ENCODE measurements around the gene CCDC154.

GRCh38 chr16:1492923-1493745, 48.8 kb upstream of the CCDC154 start, which contains the start of gene TELO2:
- TF ChIP-seq ZNF274 (IDR thresholded peaks at IDR 0.05; ENCODE audit: low read length) (no peak), ZNF274 (tag by site-specific recombination; IDR thresholded peaks at IDR 0.05; ENCODE audit: borderline replicate concordance) (no peak), ZNF530 (tag by site-specific recombination; IDR thresholded peaks at IDR 0.05; ENCODE audit: low read depth) (no peak), WT1 (tag by site-specific recombination; IDR thresholded peaks at IDR 0.05) (no peak), TSHZ1 (tag by site-specific recombination; IDR thresholded peaks at IDR 0.05; ENCODE audit: borderline replicate concordance) (no peak), EGR2 (tag by site-specific recombination; IDR thresholded peaks at IDR 0.05; ENCODE audit: low read depth) (no peak), ZFP41 (tag by site-specific recombination; IDR thresholded peaks at IDR 0.05; ENCODE audit: borderline replicate concordance) (no peak), ZNF26 (tag by site-specific recombination; IDR thresholded peaks at IDR 0.05) (no peak), PRDM10 (tag by site-specific recombination; IDR thresholded peaks at IDR 0.05) (peak; percentile 59; the same call in 1 of the 2 replicates)
- TF ChIP-seq, protein P1, sequence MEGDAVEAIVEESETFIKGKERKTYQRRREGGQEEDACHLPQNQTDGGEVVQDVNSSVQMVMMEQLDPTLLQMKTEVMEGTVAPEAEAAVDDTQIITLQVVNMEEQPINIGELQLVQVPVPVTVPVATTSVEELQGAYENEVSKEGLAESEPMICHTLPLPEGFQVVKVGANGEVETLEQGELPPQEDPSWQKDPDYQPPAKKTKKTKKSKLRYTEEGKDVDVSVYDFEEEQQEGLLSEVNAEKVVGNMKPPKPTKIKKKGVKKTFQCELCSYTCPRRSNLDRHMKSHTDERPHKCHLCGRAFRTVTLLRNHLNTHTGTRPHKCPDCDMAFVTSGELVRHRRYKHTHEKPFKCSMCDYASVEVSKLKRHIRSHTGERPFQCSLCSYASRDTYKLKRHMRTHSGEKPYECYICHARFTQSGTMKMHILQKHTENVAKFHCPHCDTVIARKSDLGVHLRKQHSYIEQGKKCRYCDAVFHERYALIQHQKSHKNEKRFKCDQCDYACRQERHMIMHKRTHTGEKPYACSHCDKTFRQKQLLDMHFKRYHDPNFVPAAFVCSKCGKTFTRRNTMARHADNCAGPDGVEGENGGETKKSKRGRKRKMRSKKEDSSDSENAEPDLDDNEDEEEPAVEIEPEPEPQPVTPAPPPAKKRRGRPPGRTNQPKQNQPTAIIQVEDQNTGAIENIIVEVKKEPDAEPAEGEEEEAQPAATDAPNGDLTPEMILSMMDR (tag by site-specific recombination; IDR thresholded peaks at IDR 0.05): no peak
- TF ChIP-seq, protein P2, sequence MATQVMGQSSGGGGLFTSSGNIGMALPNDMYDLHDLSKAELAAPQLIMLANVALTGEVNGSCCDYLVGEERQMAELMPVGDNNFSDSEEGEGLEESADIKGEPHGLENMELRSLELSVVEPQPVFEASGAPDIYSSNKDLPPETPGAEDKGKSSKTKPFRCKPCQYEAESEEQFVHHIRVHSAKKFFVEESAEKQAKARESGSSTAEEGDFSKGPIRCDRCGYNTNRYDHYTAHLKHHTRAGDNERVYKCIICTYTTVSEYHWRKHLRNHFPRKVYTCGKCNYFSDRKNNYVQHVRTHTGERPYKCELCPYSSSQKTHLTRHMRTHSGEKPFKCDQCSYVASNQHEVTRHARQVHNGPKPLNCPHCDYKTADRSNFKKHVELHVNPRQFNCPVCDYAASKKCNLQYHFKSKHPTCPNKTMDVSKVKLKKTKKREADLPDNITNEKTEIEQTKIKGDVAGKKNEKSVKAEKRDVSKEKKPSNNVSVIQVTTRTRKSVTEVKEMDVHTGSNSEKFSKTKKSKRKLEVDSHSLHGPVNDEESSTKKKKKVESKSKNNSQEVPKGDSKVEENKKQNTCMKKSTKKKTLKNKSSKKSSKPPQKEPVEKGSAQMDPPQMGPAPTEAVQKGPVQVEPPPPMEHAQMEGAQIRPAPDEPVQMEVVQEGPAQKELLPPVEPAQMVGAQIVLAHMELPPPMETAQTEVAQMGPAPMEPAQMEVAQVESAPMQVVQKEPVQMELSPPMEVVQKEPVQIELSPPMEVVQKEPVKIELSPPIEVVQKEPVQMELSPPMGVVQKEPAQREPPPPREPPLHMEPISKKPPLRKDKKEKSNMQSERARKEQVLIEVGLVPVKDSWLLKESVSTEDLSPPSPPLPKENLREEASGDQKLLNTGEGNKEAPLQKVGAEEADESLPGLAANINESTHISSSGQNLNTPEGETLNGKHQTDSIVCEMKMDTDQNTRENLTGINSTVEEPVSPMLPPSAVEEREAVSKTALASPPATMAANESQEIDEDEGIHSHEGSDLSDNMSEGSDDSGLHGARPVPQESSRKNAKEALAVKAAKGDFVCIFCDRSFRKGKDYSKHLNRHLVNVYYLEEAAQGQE (tag by site-specific recombination; IDR thresholded peaks at IDR 0.05): peak; percentile 11; the same call in 1 of the 2 replicates

Data from HEK293 (cell line).